Glomerular visceral epithelial cell (primary cell): ENCODE measurements around the gene P2RX3.
A peak's percentile ranks its signal among the peaks of the same experiment; 100 is the strongest.
"Not testable (repeated sequence)": the region's sequence is repeated elsewhere in the genome, so short reads cannot be mapped to it uniquely, and the experiment has no call there.

Experiments used
- DNase-seq: peaks from one replicate; pipeline ENCODE4 v3.0.0-alpha.2; 2016; ENCODE audit errors: extremely low spot score

Gene P2RX3

DNA sequence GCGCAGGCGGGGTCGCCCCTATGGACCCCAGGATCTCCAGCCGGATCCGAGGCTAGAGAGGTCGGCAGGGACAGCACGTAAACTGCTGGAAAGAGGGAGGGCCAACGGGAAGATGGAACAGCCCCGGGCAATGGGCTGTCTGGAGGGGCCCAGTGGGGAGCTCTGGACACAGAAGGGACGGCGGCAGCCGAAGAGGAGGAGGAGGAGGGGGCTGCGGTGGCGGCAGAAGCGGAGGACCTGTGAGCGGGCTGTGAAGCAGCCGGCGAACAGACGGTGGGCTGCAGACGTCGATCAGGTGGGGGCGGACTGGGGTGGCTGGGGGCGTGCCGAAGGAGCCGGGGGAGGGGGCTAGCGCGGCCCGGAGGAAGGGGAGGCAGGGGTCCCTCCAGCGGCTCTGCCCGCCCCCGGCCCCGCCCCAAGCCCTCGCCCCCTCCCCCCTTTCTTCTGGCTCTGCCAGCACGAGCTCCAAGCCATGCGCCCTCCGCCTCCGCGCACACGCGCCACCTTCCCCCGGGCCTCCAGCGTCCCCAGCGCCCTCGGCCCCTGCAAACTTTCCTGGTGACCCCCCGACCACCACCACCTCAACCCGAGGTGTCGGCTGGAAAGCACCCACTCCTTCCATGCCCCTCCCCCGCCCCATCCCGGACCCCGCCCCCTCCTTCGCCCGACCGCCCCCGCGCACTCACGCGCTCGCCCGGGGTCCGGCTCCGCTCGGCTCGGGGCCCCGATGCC, 13.8 kb upstream of the P2RX3 start:
- peak; percentile 49 for DNase-seq

DNA sequence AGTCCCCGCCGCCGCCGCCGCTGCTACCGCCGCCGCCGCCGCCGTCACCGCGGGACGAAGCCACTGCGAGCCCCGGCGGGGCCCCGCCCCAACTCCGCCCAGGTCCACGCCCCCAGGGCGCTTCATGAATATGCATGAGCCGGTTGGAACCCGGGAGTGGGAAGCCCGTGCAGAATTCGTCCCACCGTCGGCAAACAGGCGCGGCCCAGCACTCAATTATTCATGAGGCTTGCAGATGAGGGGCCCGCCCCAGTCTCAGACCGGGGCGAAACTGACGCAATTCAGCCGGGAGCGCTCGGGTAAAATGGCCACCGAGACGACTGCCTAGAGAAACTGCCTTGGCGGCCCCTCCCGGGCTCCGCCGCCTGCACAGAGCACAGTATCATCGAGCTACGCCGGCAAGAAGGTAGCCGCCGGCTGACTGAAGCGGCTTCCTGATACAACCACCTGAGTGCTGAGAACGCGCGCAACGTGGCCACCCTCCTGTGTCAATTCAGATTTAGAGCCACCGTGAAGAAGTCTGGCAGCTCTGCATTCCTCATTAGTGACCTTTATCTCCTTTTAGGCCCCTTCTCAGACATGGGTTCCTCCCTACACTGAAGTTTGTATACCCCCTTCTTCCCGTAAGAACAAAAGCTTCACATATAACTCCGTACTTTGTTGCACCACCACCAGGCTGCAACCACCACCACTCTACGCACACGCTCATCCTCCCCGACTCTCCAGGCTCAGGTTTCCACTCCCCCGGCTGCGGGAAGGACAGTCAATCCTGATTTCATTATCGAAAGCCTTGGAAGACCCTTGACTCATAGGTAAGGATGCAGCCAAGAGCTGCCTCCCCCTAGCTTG, 13.0 kb upstream of the P2RX3 start, which contains the start of gene TNKS1BP1:
Gene TNKS1BP1 (minus strand): TSS at position 67 of the 849 bp plus-strand sequence. CDS start 3,067 bp downstream, outside the sequence.
- peak; percentile 95 for DNase-seq

DNA sequence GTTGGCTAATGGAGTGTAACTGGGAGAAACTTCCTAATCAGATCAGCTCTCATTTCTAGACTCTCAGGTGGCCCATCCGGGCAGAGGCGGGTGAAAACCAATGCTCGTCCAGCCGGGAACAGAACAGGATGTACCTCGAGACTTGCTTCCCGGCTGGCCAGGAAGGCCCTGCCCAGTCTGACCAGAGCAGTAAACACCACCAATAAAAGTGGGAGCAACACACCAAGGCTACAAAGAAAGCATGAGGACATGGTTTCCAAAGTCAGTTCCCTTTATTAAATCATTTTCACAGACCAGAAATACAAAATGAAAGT, 12.5 kb upstream of the P2RX3 start:
- no peak for DNase-seq

DNA sequence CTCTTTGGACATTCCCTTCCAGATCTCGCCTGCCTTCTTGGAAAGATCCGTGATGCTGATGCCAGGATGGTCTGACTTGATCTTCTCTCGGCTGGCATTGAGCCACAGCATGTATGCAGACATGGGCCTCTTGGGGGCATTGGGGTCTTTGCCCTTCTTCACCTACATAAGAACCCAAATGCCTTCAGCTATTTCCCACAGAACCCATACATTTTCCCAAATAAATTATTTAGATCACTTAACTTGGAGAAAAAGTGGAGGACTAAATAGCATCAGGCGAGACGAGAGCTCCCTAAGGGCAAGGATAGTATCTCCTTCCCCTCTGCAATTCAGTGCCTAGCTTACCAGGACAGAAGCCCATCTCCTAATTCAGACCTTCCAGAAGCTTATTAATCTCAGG, 10.4 kb upstream of the P2RX3 start:
- no peak for DNase-seq

DNA sequence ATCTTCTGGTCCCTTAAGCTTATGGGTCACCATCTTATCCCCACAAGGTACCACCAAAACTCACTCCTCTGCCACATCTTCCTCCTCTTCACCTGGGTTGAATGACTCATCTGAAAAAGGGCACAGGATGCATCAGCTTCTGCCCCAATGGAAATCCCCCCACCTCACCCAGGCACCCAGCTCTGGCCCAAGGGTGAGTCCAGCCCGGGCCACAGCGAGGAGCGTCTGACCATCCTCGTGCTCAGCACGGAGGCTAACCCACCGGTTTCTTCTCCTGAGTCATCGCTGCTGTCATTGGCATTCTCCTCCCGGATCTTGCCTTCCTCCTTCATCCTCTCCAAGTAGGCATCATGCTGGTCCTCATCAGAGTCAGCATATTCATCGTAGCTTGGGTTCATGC, 8.1 kb upstream of the P2RX3 start:
- no peak for DNase-seq

DNA sequence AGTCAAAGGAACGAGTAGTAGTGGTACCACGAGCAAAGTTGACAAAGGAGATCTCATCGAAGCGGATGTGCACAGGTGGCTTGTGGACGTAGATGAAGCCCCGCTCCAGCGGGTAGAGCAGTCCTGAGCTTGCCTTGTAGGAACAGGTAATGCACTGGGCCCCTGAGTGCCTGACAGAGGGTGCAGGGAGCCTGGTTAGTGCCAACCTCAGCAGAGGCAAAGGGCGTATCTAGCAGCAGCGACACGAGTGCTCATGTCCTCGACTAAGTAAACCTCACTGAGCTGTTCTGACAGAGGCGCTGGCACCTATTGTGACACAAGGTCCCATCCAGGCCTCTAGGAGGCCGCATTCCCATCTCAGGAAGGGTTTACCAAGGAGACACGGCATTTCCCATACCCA, 6.4 kb upstream of the P2RX3 start:
- no peak for DNase-seq

DNA sequence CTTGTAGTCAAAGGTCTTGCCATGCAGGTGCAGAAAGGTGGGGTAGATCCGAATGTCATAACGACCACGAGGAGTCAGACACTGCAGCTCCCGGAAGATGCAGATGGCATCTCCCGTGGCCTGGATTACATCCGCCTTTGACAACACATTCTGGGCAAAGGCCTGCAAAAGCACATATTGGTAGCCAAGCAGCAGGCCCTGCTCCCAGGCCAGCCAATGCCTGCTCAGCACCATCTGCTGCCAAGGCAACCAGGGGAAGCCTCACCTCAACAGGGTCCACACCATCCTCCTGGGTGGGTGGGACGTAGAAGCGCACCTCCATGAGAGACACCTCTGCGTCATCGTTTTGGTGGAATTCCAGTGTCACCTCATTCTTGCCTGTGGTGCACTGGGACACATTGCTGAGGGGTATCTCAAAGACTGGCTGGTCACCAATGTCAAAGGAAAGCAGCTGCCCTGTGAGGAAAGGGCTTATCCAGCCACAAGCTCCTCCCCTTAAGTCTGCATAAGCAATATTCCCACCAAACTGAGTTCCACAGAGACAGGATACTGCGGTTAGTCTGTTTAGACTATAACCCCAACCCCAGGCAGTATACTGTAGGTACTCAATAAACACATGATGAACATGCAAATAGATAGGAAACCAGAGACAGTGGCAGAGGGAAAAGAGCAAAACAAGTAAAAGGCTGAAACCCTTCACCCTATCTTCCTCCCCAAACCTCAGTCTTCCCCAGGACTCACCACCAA, 5.3 kb upstream of the P2RX3 start:
- DNase-seq, result no peak

DNA sequence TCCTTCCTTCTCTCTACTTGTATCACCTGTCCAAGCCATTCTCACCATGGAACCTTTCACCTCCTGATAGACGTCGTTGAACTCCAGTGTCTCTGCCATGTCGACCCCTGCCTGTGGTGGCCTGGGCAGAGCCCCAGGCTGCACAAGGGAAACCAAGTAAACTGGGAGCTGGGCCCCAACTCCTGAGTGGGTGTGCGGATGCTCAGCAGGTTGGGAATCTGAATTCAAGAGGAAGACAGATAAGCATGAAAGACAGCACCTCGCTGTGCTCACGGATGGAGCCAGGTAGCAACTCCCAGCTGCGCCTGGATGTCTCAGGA, 3.2 kb upstream of the P2RX3 start:
- no peak for DNase-seq

DNA sequence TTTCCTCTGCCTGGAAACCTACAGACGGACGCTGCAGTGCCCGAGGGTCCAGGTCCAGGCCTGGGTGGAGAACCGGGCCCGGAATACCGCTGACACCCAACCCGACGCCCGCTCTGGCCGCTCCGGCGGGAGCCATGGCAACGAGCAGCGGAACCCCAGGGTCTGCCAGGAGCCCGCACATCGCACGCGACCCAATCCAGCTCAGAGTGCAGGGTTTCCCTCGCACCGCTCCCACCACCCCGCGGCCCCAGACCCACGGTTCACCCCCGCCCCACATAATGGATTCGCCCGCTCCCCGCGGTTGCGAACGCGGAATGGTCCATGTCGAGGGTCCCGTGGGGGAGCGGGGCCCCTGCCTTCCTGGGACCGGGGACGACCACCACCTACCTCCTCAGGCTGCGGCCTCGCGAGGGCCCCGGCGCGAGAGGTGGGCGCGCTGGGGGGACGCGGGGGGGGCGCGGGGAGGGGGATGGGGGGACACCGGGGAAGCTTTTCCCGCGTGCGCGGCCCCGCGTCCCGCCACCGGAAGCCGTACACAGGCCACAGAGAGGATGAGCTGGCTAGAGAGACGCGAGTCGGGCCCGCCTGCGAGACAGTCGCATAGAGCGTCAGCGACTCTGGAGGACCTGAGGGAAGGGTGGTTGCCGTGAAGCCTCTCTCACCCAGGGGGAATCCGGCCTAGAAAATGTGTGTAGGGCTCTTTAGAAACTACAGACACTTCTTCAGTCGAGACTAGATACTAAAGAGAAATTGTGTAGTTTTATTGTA, 2.6 kb upstream of the P2RX3 start, which contains the start of gene SSRP1:
Gene SSRP1 (minus strand): TSS at position 550 of the 768 bp plus-strand sequence. CDS start 771 bp downstream, outside the sequence.
- DNase-seq, result peak; percentile 84

DNA sequence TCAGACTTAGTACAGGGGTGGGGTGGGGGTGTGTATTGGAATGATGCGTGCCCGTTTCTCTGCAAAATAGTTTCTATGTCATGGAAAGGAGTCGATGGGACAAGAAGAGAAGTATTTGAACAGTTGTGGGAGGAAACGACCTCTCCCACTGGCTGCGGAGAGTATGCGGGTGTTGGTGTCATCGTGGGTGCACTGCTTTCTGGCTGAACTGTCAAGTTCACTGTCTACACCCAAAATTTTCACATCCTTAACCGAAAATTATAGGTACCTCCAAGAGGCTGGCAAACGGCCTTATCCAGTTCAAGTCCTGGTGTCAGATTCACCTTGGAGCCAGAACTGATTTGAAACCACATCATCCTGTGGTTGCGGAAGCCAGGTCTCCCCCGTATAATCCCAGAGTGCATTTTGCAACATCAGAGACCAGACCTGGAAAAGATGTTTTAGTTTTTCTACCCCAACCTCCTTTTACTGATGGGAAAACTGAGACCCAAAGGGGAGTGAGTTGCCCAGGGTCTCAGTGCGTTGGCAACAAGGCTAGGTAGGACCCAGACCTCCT, 2.0 kb upstream of the P2RX3 start:
- DNase-seq, result no peak

DNA sequence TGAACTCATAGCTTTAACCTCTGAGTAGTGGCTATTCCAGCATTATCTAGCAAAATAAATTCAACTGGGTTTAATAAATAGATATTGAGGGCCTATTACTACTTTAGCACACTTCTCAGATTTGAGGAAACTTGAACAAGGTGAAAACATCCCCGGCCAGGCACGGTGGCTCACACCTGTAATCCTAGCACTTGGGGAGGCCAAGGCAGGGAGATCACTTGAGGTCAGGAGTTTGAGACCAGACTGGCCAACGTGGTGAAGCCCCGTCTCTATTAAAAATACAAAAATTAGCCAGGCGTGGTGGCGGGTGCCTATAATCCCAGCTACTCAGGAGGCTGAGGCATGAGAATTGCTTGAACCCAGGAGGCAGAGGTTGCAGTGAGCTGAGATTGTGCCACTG, 1.3 kb upstream of the P2RX3 start:
- DNase-seq, result not testable (repeated sequence)

DNA sequence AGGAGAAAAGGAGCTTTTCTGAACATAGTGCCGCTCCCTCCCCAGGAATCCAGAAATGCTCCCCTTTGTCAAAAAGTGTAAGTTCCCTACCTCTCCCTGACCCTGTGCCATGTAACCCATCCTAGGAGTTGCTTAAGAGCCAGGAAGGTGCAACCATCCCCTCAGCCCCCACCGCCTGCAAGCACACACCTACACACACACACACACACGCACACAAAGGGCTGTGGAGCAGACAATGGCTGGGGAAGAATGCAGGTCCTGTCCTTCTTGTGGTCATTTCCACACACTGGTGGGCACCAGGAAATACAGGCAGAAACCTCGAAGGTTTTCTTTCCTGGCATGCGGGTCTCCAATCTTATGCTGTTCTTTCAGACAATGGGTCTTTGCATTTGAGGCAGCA, 1.2 kb downstream of the P2RX3 start:
- no peak for DNase-seq

DNA sequence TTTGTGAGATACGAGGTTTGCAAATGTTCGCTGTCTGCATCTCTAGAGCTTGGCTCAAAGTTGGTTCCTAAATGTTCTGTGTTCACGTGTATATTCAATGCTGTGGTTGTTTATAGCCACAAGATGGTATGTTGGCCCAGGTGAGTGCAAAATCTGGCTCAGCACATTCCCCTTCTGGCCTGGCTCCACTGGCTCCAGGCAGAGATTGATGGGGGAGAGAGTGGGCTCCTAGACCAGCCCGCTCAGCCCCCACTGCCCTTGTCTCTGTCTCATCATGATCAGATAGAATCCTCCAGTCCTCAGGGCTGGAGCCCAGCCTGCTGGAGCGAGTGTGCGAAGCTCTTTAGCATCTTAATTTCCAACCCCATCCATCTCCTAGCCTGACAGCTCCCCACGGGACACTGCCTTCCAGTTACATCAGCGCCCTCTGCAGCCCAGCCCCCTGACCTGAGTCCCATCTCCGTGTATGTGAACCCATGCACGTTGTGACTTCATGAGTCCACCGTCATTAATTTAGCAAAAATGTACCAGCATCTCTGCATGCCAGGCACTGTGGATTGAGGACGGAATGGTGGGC, 2.0 kb downstream of the P2RX3 start:
- DNase-seq, result peak; percentile 4

DNA sequence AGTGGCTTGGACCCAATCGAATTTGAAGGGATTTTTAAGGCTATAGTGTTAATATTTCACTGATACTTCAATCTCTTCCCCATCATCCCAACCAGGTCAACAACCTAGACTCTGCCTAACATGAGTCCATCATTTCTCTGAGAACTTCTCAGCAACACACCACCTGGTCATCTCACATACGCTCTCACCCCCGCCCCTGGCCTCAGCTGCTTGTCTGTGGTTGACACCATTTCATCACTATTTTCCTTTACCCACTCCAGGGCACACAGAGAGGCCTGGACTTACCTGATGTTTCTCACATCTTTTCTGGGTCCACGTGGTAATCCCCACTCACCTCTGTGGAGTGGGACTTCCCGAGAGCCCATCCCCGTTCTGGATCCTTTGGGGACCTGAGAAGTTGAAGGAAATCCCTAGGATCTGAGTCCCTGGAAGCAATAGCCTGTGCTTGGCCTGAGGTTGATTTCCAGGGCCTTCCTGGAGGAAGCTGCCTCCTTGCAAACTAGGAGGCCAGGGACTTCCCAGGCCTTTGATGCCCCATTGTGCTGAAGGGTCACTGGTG, 3.2 kb downstream of the P2RX3 start:
- DNase-seq, result no peak

DNA sequence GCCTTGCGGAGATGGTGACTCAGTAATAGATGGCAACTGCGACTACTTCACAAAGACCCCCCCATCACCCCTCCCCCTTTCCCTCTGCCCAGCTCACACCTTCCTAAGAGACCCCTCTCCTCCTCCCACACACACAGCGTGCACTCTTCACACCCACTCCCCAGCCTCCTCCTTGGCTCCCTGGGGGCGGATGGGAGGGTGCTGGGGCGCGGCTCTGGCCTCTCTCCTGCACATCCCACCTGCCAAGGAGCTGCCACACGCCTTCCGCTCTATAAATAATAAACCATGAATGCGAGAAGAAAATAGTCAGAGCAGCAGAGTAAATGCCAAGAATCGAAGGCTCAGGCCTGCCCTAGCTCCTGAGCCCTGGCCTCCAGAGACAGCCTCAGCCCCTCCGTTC, 4.5 kb downstream of the P2RX3 start:
- DNase-seq, result no peak

DNA sequence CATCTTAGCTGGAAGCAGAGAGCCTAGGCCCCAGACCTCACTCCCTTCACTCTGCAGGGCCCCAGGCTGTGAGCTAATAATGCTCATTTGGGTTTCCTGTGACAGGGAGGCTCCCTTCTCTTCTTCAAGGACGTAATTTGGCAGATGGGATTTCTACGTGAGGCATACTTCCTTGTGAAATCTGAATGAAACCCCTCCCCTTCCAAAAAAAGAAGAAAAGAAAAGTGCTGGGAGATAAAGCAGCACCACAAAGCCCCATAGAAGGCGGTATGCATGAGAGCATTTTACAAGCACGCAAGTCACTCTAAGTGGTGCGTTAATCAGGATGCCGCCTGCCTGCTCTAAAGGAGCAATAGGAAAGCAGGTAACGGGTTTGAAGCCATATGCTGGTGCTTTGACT, 5.7 kb downstream of the P2RX3 start:
- no peak for DNase-seq

DNA sequence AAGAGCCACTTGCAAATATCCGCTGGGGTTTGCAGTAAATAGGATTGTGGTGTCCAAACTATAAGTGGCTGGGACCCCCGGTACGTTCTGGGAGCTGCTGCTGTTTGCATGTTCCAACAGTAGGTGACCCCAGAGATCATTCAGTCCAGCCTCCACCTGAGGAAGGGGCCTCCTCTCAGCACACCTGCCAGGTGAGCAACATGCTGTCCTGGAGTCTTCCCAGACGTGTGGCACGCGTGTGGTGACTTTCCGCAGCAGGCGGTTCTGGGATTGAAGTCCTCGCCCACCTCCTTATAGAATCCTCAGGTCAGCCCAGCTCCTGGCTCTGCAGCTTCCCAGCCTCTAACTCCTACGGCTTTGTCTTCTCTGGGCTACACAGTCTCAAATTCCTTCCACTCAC, 6.7 kb downstream of the P2RX3 start:
- no peak for DNase-seq

DNA sequence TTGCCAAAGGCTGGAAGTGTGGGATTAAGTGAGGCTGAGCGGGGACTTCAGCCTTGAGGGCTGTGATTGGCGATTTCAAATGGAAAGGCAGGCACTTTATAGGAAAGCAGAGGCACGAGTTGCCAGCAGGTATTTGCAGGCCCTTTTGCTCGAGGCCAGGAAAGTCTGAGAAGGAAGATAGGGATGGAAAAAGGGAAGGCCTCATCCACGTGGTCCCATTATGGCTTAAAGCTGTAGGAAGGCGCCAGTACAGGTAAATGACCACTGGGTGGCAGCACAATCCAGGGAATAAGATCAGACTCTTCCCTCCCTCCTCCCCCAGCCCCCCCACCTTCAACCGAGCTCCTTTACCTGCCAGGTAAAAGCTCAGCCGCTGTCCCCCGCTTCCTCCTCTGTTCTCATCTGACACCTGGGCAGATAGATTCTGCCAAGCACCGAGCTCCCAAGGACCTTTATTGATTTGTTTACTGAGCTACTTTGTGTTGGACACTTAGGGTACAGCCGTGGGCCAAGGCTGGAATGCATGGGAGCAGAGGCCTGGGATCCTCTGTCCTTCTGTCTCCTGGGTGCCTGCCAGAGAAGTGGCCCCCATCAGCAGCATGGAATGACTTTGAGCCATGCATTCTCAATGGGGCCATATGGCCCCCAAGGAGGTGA, 7.5 kb downstream of the P2RX3 start:
- peak; percentile 66 for DNase-seq

DNA sequence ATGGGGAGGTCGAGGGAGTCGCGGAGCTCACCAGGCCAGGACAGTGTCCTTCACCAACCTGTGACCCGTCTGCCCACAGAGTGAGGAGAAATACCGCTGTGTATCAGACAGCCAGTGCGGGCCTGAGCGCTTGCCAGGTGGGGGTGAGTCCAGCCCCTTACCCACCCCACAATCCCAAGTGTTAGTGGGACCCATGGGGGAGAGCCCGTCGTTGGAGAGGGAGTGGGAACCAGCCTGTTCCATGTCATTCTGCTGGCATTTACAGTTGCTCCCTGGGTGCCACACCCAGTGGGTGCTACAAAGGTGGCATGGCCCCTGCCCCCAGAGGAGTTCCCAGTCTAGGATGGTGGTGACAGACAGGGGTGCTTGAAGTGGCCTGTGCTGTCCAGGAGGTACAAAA, 9.2 kb downstream of the P2RX3 start:
- DNase-seq, result no peak

DNA sequence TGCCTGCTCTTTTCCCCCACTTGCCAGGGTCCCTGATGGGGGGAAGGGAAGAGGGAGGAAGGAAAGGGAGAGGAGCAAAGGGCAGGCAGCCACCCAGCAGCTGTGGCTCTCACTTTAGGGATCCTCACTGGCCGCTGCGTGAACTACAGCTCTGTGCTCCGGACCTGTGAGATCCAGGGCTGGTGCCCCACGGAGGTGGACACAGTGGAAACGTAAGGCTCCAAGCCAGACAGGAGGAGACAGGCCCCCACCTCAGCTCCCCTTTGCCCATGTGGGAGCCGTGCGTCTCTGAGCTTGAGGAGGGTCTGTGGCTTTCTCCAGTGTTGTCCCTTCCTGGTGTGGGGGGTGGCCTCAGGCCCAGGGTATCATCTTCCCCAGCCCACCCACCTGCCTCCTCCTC, 9.9 kb downstream of the P2RX3 start:
- DNase-seq, result no peak
